IMR-90 (cell line): ENCODE data around the gene PDIA2. TPM values are rescaled to one million over a fixed set of nuclear protein-coding genes. Genes with fewer than 3 reads are reported as not detected.

Experiments
- ATAC-seq: fragments of 200-7000 bp; cut with Tn5 transposase; 2 replicates; pipeline ENCODE4 v1.9.1; 2020; ENCODE audit warnings: low read depth, mild to moderate bottlenecking, moderate library complexity
- BruUV-seq: library from RNA; stranded (reverse); fragments of 400-500 nt; replicated peaks from 2 replicates; lab custom pipeline; 2021; lab: Mats Ljungman, UMichigan
- CTCF ChIA-PET: fragments of 300-600 bp; formaldehyde crosslinking; extraction: SDS; loops from one replicate; lab custom pipeline; 2021; ENCODE audit warnings: antibody characterized with exemption; lab: Yijun Ruan, JAX
- POLR2A ChIA-PET: fragments of 300-600 bp; sonication (Branson Sonifier 250); formaldehyde crosslinking; loops from one replicate; lab custom pipeline; 2022; ENCODE audit warnings: antibody characterized with exemption; ENCODE audit not compliant: unreplicated experiment; lab: Charles Lee
- DNase-seq: peaks from one replicate; pipeline ENCODE4 v3.0.0; 2013
- H2AFZ ChIP-seq: replicated peaks from 2 replicates; pipeline ENCODE3; 2013; ENCODE audit warnings: low read length, mild to moderate bottlenecking; ENCODE audit not compliant: poor library complexity
- H2AK5ac ChIP-seq: 2 replicates; pipeline ENCODE4 v1.6.1; 2013; ENCODE audit warnings: low read depth, low read length, inconsistent platforms
- H2AK9ac ChIP-seq: replicated peaks from 2 replicates; pipeline ENCODE3; 2013; ENCODE audit warnings: mild to moderate bottlenecking, low read depth, low read length, moderate library complexity; ENCODE audit not compliant: poor library complexity
- H2BK120ac ChIP-seq: 2 replicates; pipeline ENCODE4 v1.6.1; 2013; ENCODE audit warnings: low read depth, low read length, inconsistent platforms
- H2BK15ac ChIP-seq: 3 replicates; pipeline ENCODE4 v1.6.1; 2013; ENCODE audit warnings: low read depth, low read length, inconsistent platforms
- H2BK20ac ChIP-seq: 2 replicates; pipeline ENCODE4 v1.6.1; 2013; ENCODE audit warnings: low read depth, mild to moderate bottlenecking, inconsistent platforms, low read length, moderate library complexity
- H2BK5ac ChIP-seq: 2 replicates; pipeline ENCODE4 v1.6.1; 2013; ENCODE audit warnings: mild to moderate bottlenecking, low read depth, low read length, inconsistent platforms; ENCODE audit not compliant: poor library complexity, severe bottlenecking
- H3K14ac ChIP-seq: replicated peaks from 2 replicates; pipeline ENCODE4 v1.6.1; 2013; ENCODE audit warnings: low read depth, low read length, inconsistent platforms
- H3K18ac ChIP-seq: 2 replicates; pipeline ENCODE4 v1.6.1; 2013; ENCODE audit warnings: low read depth, low read length, control low read depth
- H3K23ac ChIP-seq: 2 replicates; pipeline ENCODE4 v1.6.1; 2013; ENCODE audit warnings: low read depth, low read length, inconsistent platforms
- H3K27ac ChIP-seq: 2 replicates; pipeline ENCODE4 v1.5.1; 2013; ENCODE audit warnings: mild to moderate bottlenecking, control low read depth, low read length; ENCODE audit not compliant: insufficient read depth
- H3K27me3 ChIP-seq: 2 replicates; pipeline ENCODE4 v1.6.1; 2013; ENCODE audit warnings: low read length; ENCODE audit not compliant: control insufficient read depth, insufficient read depth
- H3K36me3 ChIP-seq: 2 replicates; pipeline ENCODE4 v1.6.1; 2013; ENCODE audit warnings: low read length, mixed read lengths; ENCODE audit not compliant: control insufficient read depth, insufficient read depth
- H3K4ac ChIP-seq: 2 replicates; pipeline ENCODE4 v1.6.1; 2013; ENCODE audit warnings: low read depth, low read length, inconsistent platforms
- H3K4me1 ChIP-seq: 2 replicates; pipeline ENCODE4 v1.6.1; 2013; ENCODE audit warnings: low read length, mixed read lengths; ENCODE audit not compliant: control insufficient read depth, insufficient read depth
- H3K4me2 ChIP-seq: 2 replicates; pipeline ENCODE4 v1.6.1; 2013; ENCODE audit warnings: low read depth, mild to moderate bottlenecking, control low read depth, low read length, moderate library complexity
- H3K4me3 ChIP-seq: 2 replicates; pipeline ENCODE4 v1.5.1; 2013; ENCODE audit warnings: low read depth, mild to moderate bottlenecking, control low read depth, low read length, moderate library complexity; ENCODE audit not compliant: insufficient read depth
- H3K56ac ChIP-seq: 2 replicates; pipeline ENCODE4 v1.6.1; 2013; ENCODE audit warnings: low read length, inconsistent platforms; ENCODE audit not compliant: insufficient read depth; ENCODE audit errors: extremely low read depth
- H3K79me1 ChIP-seq, 2 experiments: 2 replicates each; pipeline ENCODE4 v1.6.1; 2013; ENCODE audit warnings: low read length in 2 of 2, inconsistent platforms in 1 of 2, low read depth in 1 of 2
- H3K9ac ChIP-seq: 2 replicates; pipeline ENCODE4 v1.6.1; 2013; ENCODE audit warnings: low read depth, low read length, control low read depth
- H3K9me1 ChIP-seq: 2 replicates; pipeline ENCODE4 v1.6.1; 2013; ENCODE audit warnings: low read length, inconsistent platforms; ENCODE audit not compliant: insufficient read depth
- H3K9me3 ChIP-seq: 2 replicates; pipeline ENCODE4 v1.6.1; 2013; ENCODE audit warnings: low read length; ENCODE audit not compliant: control insufficient read depth, insufficient read depth
- H4K20me1 ChIP-seq: 2 replicates; pipeline ENCODE4 v1.6.1; 2013; ENCODE audit warnings: low read length, inconsistent platforms; ENCODE audit not compliant: insufficient read depth
- H4K5ac ChIP-seq: 2 replicates; pipeline ENCODE4 v1.6.1; 2013; ENCODE audit warnings: mild to moderate bottlenecking, low read depth, low read length, control low read depth
- H4K8ac ChIP-seq, 2 experiments: 2 replicates each; pipeline ENCODE4 v1.6.1; 2013; ENCODE audit warnings: low read depth in 2 of 2, low read length in 2 of 2, control low read depth in 1 of 2, inconsistent platforms in 1 of 2
- H4K91ac ChIP-seq: 2 replicates; pipeline ENCODE4 v1.6.1; 2013; ENCODE audit warnings: low read depth, low read length, inconsistent platforms; ENCODE audit not compliant: insufficient read depth
- CEBPB ChIP-seq: IDR thresholded peaks from 2 replicates; pipeline ENCODE4 v1.6.1; 2012; ENCODE audit warnings: low read depth, low read length, improper control_type of control experiment
- CHD1 ChIP-seq: IDR thresholded peaks from 2 replicates; pipeline ENCODE4 v1.6.1; 2012; ENCODE audit warnings: low read depth, low read length, improper control_type of control experiment
- CTCF ChIP-seq: conservative IDR thresholded peaks from 2 replicates; pipeline ENCODE4 v1.5.1; 2012; ENCODE audit warnings: mild to moderate bottlenecking, low read depth, low read length, improper control_type of control experiment
- FOS ChIP-seq: fragments of 150-350 bp; IDR thresholded peaks from 2 replicates; pipeline ENCODE4 v1.6.1; 2016; ENCODE audit warnings: low read depth, low read length
- MAFK ChIP-seq: IDR thresholded peaks from 2 replicates; pipeline ENCODE4 v1.6.1; 2012; ENCODE audit warnings: low read depth, low read length, improper control_type of control experiment
- MAZ ChIP-seq: IDR thresholded peaks from 2 replicates; pipeline ENCODE4 v1.6.1; 2012; ENCODE audit warnings: low read depth, mild to moderate bottlenecking, low read length, improper control_type of control experiment, moderate library complexity, borderline replicate concordance
- MXI1 ChIP-seq: IDR thresholded peaks from 2 replicates; pipeline ENCODE4 v1.6.1; 2012; ENCODE audit warnings: low read depth, mild to moderate bottlenecking, low read length, moderate library complexity, borderline replicate concordance
- NFE2L2 ChIP-seq: fragments of 150-350 bp; IDR thresholded peaks from 2 replicates; pipeline ENCODE4 v1.6.1; 2016; ENCODE audit warnings: low read depth, mild to moderate bottlenecking, low read length
- RAD21 ChIP-seq: IDR thresholded peaks from 2 replicates; pipeline ENCODE4 v1.6.1; 2012; ENCODE audit warnings: low read length, improper control_type of control experiment
- RCOR1 ChIP-seq: IDR thresholded peaks from 2 replicates; pipeline ENCODE4 v1.6.1; 2012; ENCODE audit warnings: mild to moderate bottlenecking, low read length, improper control_type of control experiment; ENCODE audit not compliant: insufficient replicate concordance
- RFX5 ChIP-seq: IDR thresholded peaks from 2 replicates; pipeline ENCODE4 v1.8.0; 2012; ENCODE audit warnings: low read depth, mild to moderate bottlenecking, low read length, moderate library complexity
- SMC3 ChIP-seq: fragments of 150-350 bp; IDR thresholded peaks from 2 replicates; pipeline ENCODE4 v1.6.1; 2016; ENCODE audit warnings: low read depth, mild to moderate bottlenecking, antibody characterized with exemption, low read length, moderate library complexity
- USF2 ChIP-seq: fragments of 150-350 bp; IDR thresholded peaks from 2 replicates; pipeline ENCODE4 v1.6.1; 2017; ENCODE audit warnings: mild to moderate bottlenecking, antibody characterized with exemption, low read length, low read depth
- WGBS, 2 experiments: methylation state at CpG; one replicate each; pipeline versions ENCODE4 v1.1.5 to v1.1.7; 2013; ENCODE audit warnings: missing lambda C conversion rate in 2 of 2; ENCODE audit not compliant: insufficient read length in 1 of 2; ENCODE audit errors: extremely low coverage in 2 of 2; 5-methylcytosine and 5-hydroxymethylcytosine counted together
- dilution Hi-C: fragments of 300-500 bp; cut with HindIII; formaldehyde crosslinking; loops from one replicate; pipeline ENCODE4 v1.14.3; 2018; ENCODE audit warnings: low sequenced_read_pairs; ENCODE audit not compliant: unreplicated experiment
- in situ Hi-C: fragments of 300-500 bp; cut with MboI; formaldehyde crosslinking; loops from 3 replicates; pipeline ENCODE4 v1.14.3; 2019; ENCODE audit warnings: low sequenced_read_pairs, inconsistent platforms, mixed read lengths
- intact Hi-C: fragments of 100-400 bp; cut with micrococcal nuclease; formaldehyde crosslinking; loops from 2 replicates; pipeline ENCODE4 v1.10.0; 2022
- polyA plus RNA-seq, 3 experiments: library from polyadenylated mRNA; depleted of rRNA; stranded (reverse); fragments of >200 nt; gene quantifications; 2 replicates each; pipeline ENCODE4 v1.2.3, GENCODE V29; 2012; ENCODE audit warnings: low replicate concordance in 1 of 3
- total RNA-seq: library from RNA; depleted of rRNA; stranded (reverse); fragments of >200 nt; gene quantifications from 2 replicates; pipeline ENCODE4 v1.2.3, GENCODE V29; 2012

The PDIA2 gene
- total and polyA plus RNA-seq, 2 of the 4 experiments (the other 2 are of a cell fraction), result 0.17 TPM; not detected in 1

- no peaks in the 10 kb centered on the region for H3K27me3 ChIP-seq
- H3K23ac ChIP-seq, result no peak overlapping the region
- H3K4ac ChIP-seq, result no peak overlapping the region
- peaks cover 32 to 68% of the 10 kb centered on the region in 2 experiments for H3K79me1 ChIP-seq
- no peak overlapping the region for H2BK120ac ChIP-seq
- no peak overlapping the region for H3K4me2 ChIP-seq
- H2BK5ac ChIP-seq, result no peak overlapping the region
- no peak overlapping the region for H3K14ac ChIP-seq
- H2AK9ac ChIP-seq, result peak overlapping the region; percentile 88
- H2BK15ac ChIP-seq, result no peak overlapping the region
- WGBS, 2 experiments, result 82% methylated on average over 41 of the region's 55 CpGs; no CpG with 5 or more reads in 1 of the 2 experiments
- DNase-seq, result no peak
- intact Hi-C loops (no loop called here), dilution Hi-C loops (no loop called here), in situ Hi-C loops (no loop called here)
- H3K56ac ChIP-seq, result no peak overlapping the region
- H4K20me1 ChIP-seq, result peaks cover 80% of the 10 kb centered on the region
- H3K9ac ChIP-seq, result no peak overlapping the region
- no peaks in the 10 kb centered on the region; the same call in 1 of the 2 replicates for H3K36me3 ChIP-seq
- no peak overlapping the region for H3K27ac ChIP-seq
- H3K18ac ChIP-seq, result no peak overlapping the region
- no peaks in the 10 kb centered on the region for H3K9me3 ChIP-seq
- no peak overlapping the region for H2AK5ac ChIP-seq
- no peak overlapping the region for H4K8ac ChIP-seq
- H2AFZ ChIP-seq, result no peak overlapping the region
- H3K4me3 ChIP-seq, result no peak overlapping the region
- CTCF ChIA-PET, result no interaction called here
- POLR2A ChIA-PET, result no interaction called here
- BruUV-seq, result no TSS peak
- TF ChIP-seq MAZ, result no peak
- no peak for TF ChIP-seq NFE2L2
- TF ChIP-seq MAFK, result no peak
- TF ChIP-seq RFX5, result no peak
- TF ChIP-seq RAD21, result no peak
- no peak for TF ChIP-seq RCOR1
- no peak for TF ChIP-seq FOS
- no peak for TF ChIP-seq CEBPB
- TF ChIP-seq USF2, result no peak
- TF ChIP-seq CTCF, result no peak
- TF ChIP-seq MXI1, result no peak
- no peak for TF ChIP-seq CHD1
- TF ChIP-seq SMC3, result no peak
- H4K5ac ChIP-seq, result no peak overlapping the region
- H3K4me1 ChIP-seq, result peaks cover 9% of the 10 kb centered on the region
- no peak overlapping the region for H2BK20ac ChIP-seq
- H3K9me1 ChIP-seq, result peaks cover 26% of the 10 kb centered on the region
- no peak for ATAC-seq
- no peak overlapping the region for H4K91ac ChIP-seq
Observed at GRCh38 chr16:324451-325334, 41.7 kb downstream of the PDIA2 start.
